K562 (cell line): ENCODE results near the gene IP6K3. TPM values are rescaled to one million over a fixed set of nuclear protein-coding genes. Genes with fewer than 3 reads are reported as not detected.

ENCODE experiments used
- ATAC-seq: fragments of 200-7000 bp; cut with Tn5 transposase; 3 replicates; pipeline ENCODE4 v1.9.1; 2020; ENCODE audit warnings: moderate library complexity
- BruUV-seq: library from RNA; stranded (reverse); fragments of 400-500 nt; replicated peaks from 2 replicates; lab custom pipeline; 2021; lab: Mats Ljungman, UMichigan
- CTCF ChIA-PET: fragments of 300-600 bp; formaldehyde crosslinking; extraction: SDS; loops from one replicate; lab custom pipeline; 2021; ENCODE audit warnings: low intra/inter-chr PET ratio; lab: Yijun Ruan, JAX
- POLR2A ChIA-PET: fragments of 300-600, 350-650 bp; sonication (Branson Sonifier 250); formaldehyde crosslinking; extraction: SDS; loops from one replicate; lab custom pipeline; 2021; ENCODE audit warnings: antibody characterized with exemption, inconsistent platforms; lab: Yijun Ruan, JAX
- DNase-seq, 4 experiments: peaks; one replicate each; pipeline versions ENCODE4 v3.0.0 to v3.0.0-alpha.2; 2011 to 2018; ENCODE audit warnings: low spot score in 3 of 4, mixed read lengths in 3 of 4; ENCODE audit errors: extremely low read depth in 1 of 4
- FAIRE-seq: peaks from 2 replicates; lab custom pipeline; 2011; peaks lifted over from hg19 to GRCh38; lab: Jason Lieb, UNC
- H2AFZ ChIP-seq: 2 replicates; pipeline ENCODE4 v1.6.0; 2011; ENCODE audit warnings: low read depth, low read length, control low read depth, inconsistent platforms
- H3K27ac ChIP-seq: fragments of 200-600 bp; 3 replicates; pipeline ENCODE4 v1.8.0; 2011; ENCODE audit warnings: low read depth, mild to moderate bottlenecking, control low read depth, inconsistent platforms, low read length, moderate library complexity, mixed read lengths; ENCODE audit errors: extremely low read depth
- H3K27me3 ChIP-seq, 2 experiments: fragments of 300-600 bp in 1 of 2; 2 replicates in 1 of 2; 3 replicates in 1 of 2; pipeline versions ENCODE4 v1.6.0 to v1.8.0; 2011; ENCODE audit warnings: inconsistent platforms in 2 of 2, low read length in 2 of 2, mild to moderate bottlenecking in 1 of 2, mixed read lengths in 1 of 2, moderate library complexity in 1 of 2; ENCODE audit not compliant: control insufficient read depth in 2 of 2, insufficient read depth in 2 of 2
- H3K36me3 ChIP-seq: fragments of 300-600 bp; 3 replicates; pipeline ENCODE4 v1.8.0; 2011; ENCODE audit warnings: mild to moderate bottlenecking, low read length, inconsistent platforms; ENCODE audit not compliant: control insufficient read depth, insufficient read depth
- H3K4me1 ChIP-seq, 2 experiments: fragments of 200-600 bp in 1 of 2; replicated peaks in 1 of 2; 2 replicates in 1 of 2; 3 replicates in 1 of 2; pipeline versions ENCODE4 v1.5.1 to v1.8.0; 2011; ENCODE audit warnings: inconsistent platforms in 2 of 2, low read length in 2 of 2, mild to moderate bottlenecking in 1 of 2, mixed read lengths in 1 of 2, moderate library complexity in 1 of 2; ENCODE audit not compliant: control insufficient read depth in 2 of 2, insufficient read depth in 2 of 2
- H3K4me2 ChIP-seq: 2 replicates; pipeline ENCODE4 v1.6.1; 2011; ENCODE audit warnings: low read length, control low read depth, inconsistent platforms, mixed read lengths; ENCODE audit not compliant: insufficient read depth
- H3K4me3 ChIP-seq: fragments of 200-600 bp; sonication (generic), shearing (Covaris generic); 2 replicates; pipeline ENCODE4 v1.5.1; 2016; ENCODE audit warnings: control low read depth, inconsistent platforms
- H3K79me2 ChIP-seq: fragments of 200-600 bp; 3 replicates; pipeline ENCODE4 v1.8.0; 2011; ENCODE audit warnings: low read length, inconsistent platforms; ENCODE audit not compliant: control insufficient read depth, insufficient read depth
- H3K9ac ChIP-seq, 2 experiments: 2 replicates each; pipeline versions ENCODE4 v1.6.0 to v1.6.1; 2011; ENCODE audit warnings: low read depth in 2 of 2, low read length in 2 of 2, control low read depth in 1 of 2, inconsistent platforms in 1 of 2, mild to moderate bottlenecking in 1 of 2, mixed read lengths in 1 of 2; ENCODE audit not compliant: insufficient read depth in 1 of 2
- H3K9me1 ChIP-seq: one replicate; pipeline ENCODE4 v1.6.0; 2011; ENCODE audit warnings: inconsistent platforms, mild to moderate bottlenecking, low read length, moderate library complexity; ENCODE audit not compliant: control insufficient read depth, insufficient read depth
- H3K9me3 ChIP-seq: replicated peaks from 2 replicates; pipeline ENCODE4 v1.5.1; 2011; ENCODE audit warnings: low read depth, low read length, inconsistent platforms; ENCODE audit not compliant: control insufficient read depth, insufficient read depth
- H4K20me1 ChIP-seq: replicated peaks from 2 replicates; pipeline ENCODE4 v1.6.1; 2011; ENCODE audit warnings: low read length, inconsistent platforms, mixed read lengths; ENCODE audit not compliant: control insufficient read depth, insufficient read depth
- ELK3 ChIP-seq: fragments of 450-650 bp; formaldehyde crosslinking; IDR thresholded peaks from 2 replicates; pipeline ENCODE4 v1.4.0; 2020; ENCODE audit warnings: mild to moderate bottlenecking
- MED1 ChIP-seq: sonication (generic); formaldehyde crosslinking; IDR thresholded peaks from 2 replicates; pipeline ENCODE4 v1.8.1; 2023; ENCODE audit warnings: missing genetic modification reagents, borderline replicate concordance
- RBM22 ChIP-seq: fragments of 200-400 bp; formaldehyde crosslinking; IDR thresholded peaks from 2 replicates; pipeline ENCODE4 v1.6.1; 2018; ENCODE audit warnings: low read length, low read depth; ENCODE audit not compliant: poor library complexity, severe bottlenecking
- TFE3 ChIP-seq: fragments of 450-650 bp; formaldehyde crosslinking; IDR thresholded peaks from 2 replicates; pipeline ENCODE4 v1.4.0; 2020; ENCODE audit warnings: mild to moderate bottlenecking, mixed read lengths
- XRCC5 ChIP-seq: fragments of 200-400 bp; formaldehyde crosslinking; IDR thresholded peaks from 2 replicates; pipeline ENCODE4 v1.6.1; 2017; ENCODE audit warnings: low read depth, mild to moderate bottlenecking, low read length
- ZKSCAN3 ChIP-seq: fragments of 250-450 bp; sonication (Bioruptor Pico); IDR thresholded peaks from 2 replicates; pipeline ENCODE4 v1.4.0; 2020
- WGBS: fragments of 100-300 bp; shearing (Covaris generic); methylation state at CpG from one replicate; pipeline ENCODE4 v1.1.6; 2016; ENCODE audit warnings: low coverage, mixed read lengths; ENCODE audit not compliant: insufficient coverage; ENCODE audit errors: missing lambda C conversion rate; 5-methylcytosine and 5-hydroxymethylcytosine counted together
- in situ Hi-C: fragments of 300-500 bp; cut with MboI; formaldehyde crosslinking; loops from 4 replicates; pipeline ENCODE4 v1.15.0; 2018; ENCODE audit warnings: inconsistent platforms, mixed read lengths
- intact Hi-C: fragments of 100-400 bp; cut with micrococcal nuclease; formaldehyde crosslinking; loops from 2 replicates; pipeline ENCODE4 v1.14.2; 2022
- polyA plus RNA-seq, 8 experiments: library from polyadenylated mRNA; depleted of rRNA in 4 of 8; stranded (reverse) in 5 of 8; unstranded in 3 of 8; fragments of >200 nt; fragmentation: Nextera tagmentation in 2 of 8; fragmentation: Illumina TruSeq in 1 of 8; extraction: Ambion mirVana in 2 of 8; extraction: Trizol in 1 of 8; gene quantifications; 2 replicates each; pipeline versions ENCODE4 v1.2.1 to v1.2.3, GENCODE V29; 2011 to 2014; ENCODE audit warnings: inconsistent platforms in 1 of 8, missing spikeins in 1 of 8
- total RNA-seq, 7 experiments: library from RNA; depleted of rRNA in 6 of 7; stranded (reverse); fragments of >200 nt in 6 of 7; fragmentation: Illumina TruSeq in 2 of 7; extraction: Trizol in 2 of 7; gene quantifications; 2 replicates each; pipeline versions ENCODE4 v1.2.1 to v1.2.3, GENCODE V29; 2011 to 2021; ENCODE audit warnings: low replicate concordance in 1 of 7

The IP6K3 gene
- total and polyA plus RNA-seq, 9 of the 15 experiments (the other 6 are each of a cell fraction or from before 2014, with no cell fraction given) = not detected

GRCh38 chr6:33727126-33727525 is 19.6 kb downstream of the IP6K3 start:
- Histone ChIP-seq H3K4me2 (no peak overlapping the region), H3K9me3 (no peaks in the 10 kb centered on the region), H3K4me1 (peaks cover 4 to 6% of the 10 kb centered on the region in 2 experiments; a peak in 3 of 5 replicates), H3K36me3 (no peaks in the 10 kb centered on the region), H3K27ac (no peak overlapping the region), H3K79me2 (no peaks in the 10 kb centered on the region), H3K9me1 (no peaks in the 10 kb centered on the region), H3K9ac (no peak overlapping the region), H4K20me1 (peaks cover 16% of the 10 kb centered on the region; the same call in 1 of the 2 replicates), H2AFZ (no peak overlapping the region), H3K27me3 (peaks cover 65 to 93% of the 10 kb centered on the region in 2 experiments), H3K4me3 (no peak overlapping the region)
- FAIRE-seq (no peak), ATAC-seq (no peak), DNase-seq (no peak)
- intact Hi-C loops (no loop called here), in situ Hi-C loops (no loop called here)
- no peak for TF ChIP-seq ELK3
- TF ChIP-seq TFE3 = no peak
- TF ChIP-seq RBM22 = no peak
- no peak for TF ChIP-seq ZKSCAN3
- no peak for TF ChIP-seq XRCC5
- no peak for TF ChIP-seq MED1 (CRISPR knock-in tag)
- ChIA-PET POLR2A (interaction anchor here (0.7 kb wide), 1 partner anchor 10 kb away, joined by 4 read pairs; no protein-coding TSS in a partner anchor), CTCF (no interaction called here)
- WGBS = 1% methylated on average over 7 of the region's 7 CpGs
- BruUV-seq = no TSS peak
